ENCODE data around the gene EIF3K.
A peak's percentile ranks its signal among the peaks of the same experiment; 100 is the strongest.

EIF3K gene

GRCh38 chr19:38684078-38684861, 65.3 kb downstream of the EIF3K start:
- ChIA-PET CTCF (interaction anchor here (0.6 to 2.8 kb wide), 6 partner anchors 17 to 281 kb away, joined by 3 to 12 read pairs (median 4); partner anchors contain the start of genes ACTN4, MRPS12 and SARS2), POLR2A (interaction anchor here (0.5 to 2.3 kb wide), 23 partner anchors 8 to 441 kb away, joined by 3 to 63 read pairs (median 4); partner anchors contain the start of genes ACTN4, ECH1, EIF3K and FAM98C)
- Histone ChIP-seq H3K9me3 (ENCODE audit: control insufficient read depth, insufficient read depth, low read depth, low read length) (no peaks in the 10 kb centered on the region), H3K4me1 (ENCODE audit: control insufficient read depth, insufficient read depth, low read length) (peaks cover 41% of the 10 kb centered on the region), H3K36me3 (ENCODE audit: control insufficient read depth in 2 of 2, insufficient read depth in 1 of 2, low read length in 2 of 2) (peaks cover 2 to 27% of the 10 kb centered on the region in 2 experiments), H3K4me3 (ENCODE audit: low read depth, low read length) (no peak overlapping the region), H3K27ac (ENCODE audit: extremely low read depth, low read depth, low read length) (peak overlapping the region; percentile 98)
- no peak for TF ChIP-seq ZNF274 (IDR thresholded peaks at IDR 0.05; ENCODE audit: low read length)
- TF ChIP-seq ZNF274 (tag by site-specific recombination; IDR thresholded peaks at IDR 0.05; ENCODE audit: borderline replicate concordance): no peak
- TF ChIP-seq ZNF391 (tag by site-specific recombination; IDR thresholded peaks at IDR 0.05; ENCODE audit: borderline replicate concordance, low read depth): peak; percentile 59; the same call in 1 of the 2 replicates
- no peak for TF ChIP-seq ZBTB11 (tag by site-specific recombination; conservative IDR thresholded peaks at IDR 0.05; ENCODE audit: low read depth)
- no peak for TF ChIP-seq YY2 (tag by site-specific recombination; IDR thresholded peaks at IDR 0.05)
- no peak for TF ChIP-seq ZNF48 (tag by site-specific recombination; IDR thresholded peaks at IDR 0.05)
- peak; percentile 79; the same call in 1 of the 2 replicates for TF ChIP-seq ZNF221 (tag by site-specific recombination; IDR thresholded peaks at IDR 0.05; ENCODE audit: borderline replicate concordance)
- TF ChIP-seq, protein P1, sequence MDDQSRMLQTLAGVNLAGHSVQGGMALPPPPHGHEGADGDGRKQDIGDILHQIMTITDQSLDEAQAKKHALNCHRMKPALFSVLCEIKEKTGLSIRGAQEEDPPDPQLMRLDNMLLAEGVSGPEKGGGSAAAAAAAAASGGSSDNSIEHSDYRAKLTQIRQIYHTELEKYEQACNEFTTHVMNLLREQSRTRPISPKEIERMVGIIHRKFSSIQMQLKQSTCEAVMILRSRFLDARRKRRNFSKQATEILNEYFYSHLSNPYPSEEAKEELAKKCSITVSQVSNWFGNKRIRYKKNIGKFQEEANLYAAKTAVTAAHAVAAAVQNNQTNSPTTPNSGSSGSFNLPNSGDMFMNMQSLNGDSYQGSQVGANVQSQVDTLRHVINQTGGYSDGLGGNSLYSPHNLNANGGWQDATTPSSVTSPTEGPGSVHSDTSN (CRISPR knock-in tag; IDR thresholded peaks at IDR 0.05): no peak
- no peak for TF ChIP-seq ZNF555 (tag by site-specific recombination; conservative IDR thresholded peaks at IDR 0.05)
- no peak for TF ChIP-seq ZNF23 (tag by site-specific recombination; IDR thresholded peaks at IDR 0.05; ENCODE audit: borderline replicate concordance)
- TF ChIP-seq ZBTB17 (tag by site-specific recombination; IDR thresholded peaks at IDR 0.05): peak; percentile 91
- no peak for TF ChIP-seq HOXD13 (CRISPR knock-in tag; IDR thresholded peaks at IDR 0.05; ENCODE audit: borderline replicate concordance)
- TF ChIP-seq KLF8 (tag by site-specific recombination; IDR thresholded peaks at IDR 0.05): peak; percentile 97
- peak; percentile 72 for TF ChIP-seq SP2 (tag by site-specific recombination; IDR thresholded peaks at IDR 0.05)
- TF ChIP-seq MZF1 (tag by site-specific recombination; IDR thresholded peaks at IDR 0.05; ENCODE audit: borderline replicate concordance): peak; percentile 85
- TF ChIP-seq ZBTB20 (tag by site-specific recombination; IDR thresholded peaks at IDR 0.05): peak; percentile 81
- no peak for TF ChIP-seq ZNF488 (tag by site-specific recombination; IDR thresholded peaks at IDR 0.05)
- TF ChIP-seq ZNF114 (tag by site-specific recombination; IDR thresholded peaks at IDR 0.05): no peak
- no peak for TF ChIP-seq ZNF19 (tag by site-specific recombination; IDR thresholded peaks at IDR 0.05; ENCODE audit: low read depth)
- TF ChIP-seq ZNF510 (tag by site-specific recombination; IDR thresholded peaks at IDR 0.05; ENCODE audit: insufficient replicate concordance): no peak
- no peak for TF ChIP-seq ZNF404 (tag by site-specific recombination; IDR thresholded peaks at IDR 0.05)
- TF ChIP-seq INSM2 (tag by site-specific recombination; IDR thresholded peaks at IDR 0.05): 0 out of 2 replicates have a peak, but pooled peaks have one; percentile 85
- peak; percentile 79; the same call in 1 of the 2 replicates for TF ChIP-seq KLF10 (tag by site-specific recombination; IDR thresholded peaks at IDR 0.05)
- peak; percentile 87 for TF ChIP-seq WT1 (tag by site-specific recombination; IDR thresholded peaks at IDR 0.05)
- TF ChIP-seq ZNF473 (tag by site-specific recombination; IDR thresholded peaks at IDR 0.05): no peak
- peak; percentile 7; the same call in 1 of the 2 replicates for TF ChIP-seq ZNF239 (tag by site-specific recombination; IDR thresholded peaks at IDR 0.05)
- no peak for TF ChIP-seq BCL11B (tag by site-specific recombination; IDR thresholded peaks at IDR 0.05; ENCODE audit: low read depth)
- peak; percentile 100 for TF ChIP-seq ZNF792 (tag by site-specific recombination; IDR thresholded peaks at IDR 0.05)
- TF ChIP-seq ZNF214 (tag by site-specific recombination; IDR thresholded peaks at IDR 0.05; ENCODE audit: borderline replicate concordance): no peak
- peak; percentile 69 for TF ChIP-seq ZNF341 (tag by site-specific recombination; IDR thresholded peaks at IDR 0.05; ENCODE audit: low read depth)
- no peak for TF ChIP-seq ZNF350 (tag by site-specific recombination; IDR thresholded peaks at IDR 0.05)
- TF ChIP-seq ZNF664 (tag by site-specific recombination; IDR thresholded peaks at IDR 0.05): peak; percentile 100

All from HEK293 (cell line).